Activated B cell treated with CpG ODN at 0.5 μM for 24 hours (primary cell): ENCODE data around the gene CPNE4. TPM values are rescaled to one million over a fixed set of nuclear protein-coding genes. Genes with fewer than 3 reads are reported as not detected.

ENCODE experiments used
- ATAC-seq: fragments of 200-7000 bp; cut with Tn5 transposase; one replicate; pipeline ENCODE4 v1.10.0; 2021; ENCODE audit warnings: low read depth, mild to moderate bottlenecking, moderate library complexity
- CTCF ChIA-PET: fragments of 350-600 bp; sonication (Branson Sonifier 250); formaldehyde crosslinking; loops from one replicate; lab custom pipeline; 2021; ENCODE audit warnings: antibody characterized with exemption; lab: Charles Lee
- POLR2A ChIA-PET: fragments of 350-600 bp; sonication (Branson Sonifier 250); formaldehyde crosslinking; loops from one replicate; lab custom pipeline; 2021; ENCODE audit warnings: antibody characterized with exemption; lab: Charles Lee
- DNase-seq: peaks from one replicate; pipeline ENCODE4 v3.0.0; 2022
- H3K27ac Mint-ChIP-seq: one replicate; pipeline ENCODE4 v1.8.0; 2020; ENCODE audit warnings: mixed read lengths
- H3K27me3 Mint-ChIP-seq: one replicate; pipeline ENCODE4 v1.8.0; 2021; ENCODE audit warnings: mixed read lengths
- H3K36me3 Mint-ChIP-seq: one replicate; pipeline ENCODE4 v1.8.0; 2021; ENCODE audit warnings: low read depth, mixed read lengths
- H3K4me1 Mint-ChIP-seq: one replicate; pipeline ENCODE4 v1.8.0; 2021; ENCODE audit warnings: mixed read lengths
- H3K4me3 Mint-ChIP-seq: one replicate; pipeline ENCODE4 v1.8.0; 2020; ENCODE audit warnings: mild to moderate bottlenecking, mixed read lengths
- H3K9me3 Mint-ChIP-seq: one replicate; pipeline ENCODE4 v1.8.0; 2020; ENCODE audit warnings: mixed read lengths
- intact Hi-C: fragments of 100-400 bp; cut with micrococcal nuclease; formaldehyde crosslinking; loops from one replicate; pipeline ENCODE4 v1.15.1; 2024
- total RNA-seq: library from RNA; stranded (reverse); gene quantifications from 2 replicates; pipeline ENCODE4 v1.2.3, GENCODE V29; 2022
- TF ChIP-seq, protein P1 (sequence below): fragments of 200-600 bp; IDR thresholded peaks from one replicate; pipeline ENCODE4 v1.8.0; 2022; ENCODE audit warnings: antibody characterized with exemption, mild to moderate bottlenecking

Gene CPNE4
- total RNA-seq, 1 donor from 2014 or later = not detected

DNA sequence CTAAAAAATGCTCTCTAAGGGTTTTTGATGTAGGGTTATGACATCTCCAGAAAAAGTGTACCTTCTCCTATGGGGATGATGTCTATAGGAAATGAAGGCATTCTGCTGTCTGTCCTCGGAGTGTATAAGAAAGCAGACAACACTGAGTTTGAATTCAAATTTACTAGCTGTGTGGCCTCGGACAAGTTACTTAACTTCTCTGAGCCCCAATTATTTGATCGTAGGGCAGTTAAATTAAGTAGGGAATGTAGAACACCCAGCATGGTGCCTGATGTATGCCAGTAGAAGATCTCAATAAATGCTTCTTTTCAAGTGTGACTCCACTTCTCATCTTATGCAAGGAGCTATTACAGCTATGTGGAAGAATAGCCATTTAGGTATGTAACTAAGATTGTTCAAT lies 184.6 kb downstream of the CPNE4 start:
- intact Hi-C loops = no loop called here
- TF ChIP-seq, protein P1, sequence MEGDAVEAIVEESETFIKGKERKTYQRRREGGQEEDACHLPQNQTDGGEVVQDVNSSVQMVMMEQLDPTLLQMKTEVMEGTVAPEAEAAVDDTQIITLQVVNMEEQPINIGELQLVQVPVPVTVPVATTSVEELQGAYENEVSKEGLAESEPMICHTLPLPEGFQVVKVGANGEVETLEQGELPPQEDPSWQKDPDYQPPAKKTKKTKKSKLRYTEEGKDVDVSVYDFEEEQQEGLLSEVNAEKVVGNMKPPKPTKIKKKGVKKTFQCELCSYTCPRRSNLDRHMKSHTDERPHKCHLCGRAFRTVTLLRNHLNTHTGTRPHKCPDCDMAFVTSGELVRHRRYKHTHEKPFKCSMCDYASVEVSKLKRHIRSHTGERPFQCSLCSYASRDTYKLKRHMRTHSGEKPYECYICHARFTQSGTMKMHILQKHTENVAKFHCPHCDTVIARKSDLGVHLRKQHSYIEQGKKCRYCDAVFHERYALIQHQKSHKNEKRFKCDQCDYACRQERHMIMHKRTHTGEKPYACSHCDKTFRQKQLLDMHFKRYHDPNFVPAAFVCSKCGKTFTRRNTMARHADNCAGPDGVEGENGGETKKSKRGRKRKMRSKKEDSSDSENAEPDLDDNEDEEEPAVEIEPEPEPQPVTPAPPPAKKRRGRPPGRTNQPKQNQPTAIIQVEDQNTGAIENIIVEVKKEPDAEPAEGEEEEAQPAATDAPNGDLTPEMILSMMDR = no peak
- Mint-ChIP-seq H3K9me3 (no peaks in the 10 kb centered on the region), H3K36me3 (no peaks in the 10 kb centered on the region), H3K4me3 (no peak overlapping the region), H3K4me1 (no peaks in the 10 kb centered on the region), H3K27me3 (no peaks in the 10 kb centered on the region), H3K27ac (no peak overlapping the region)
- no peak for ATAC-seq
- no peak for DNase-seq
- POLR2A ChIA-PET = no interaction called here
- CTCF ChIA-PET = no interaction called here

DNA sequence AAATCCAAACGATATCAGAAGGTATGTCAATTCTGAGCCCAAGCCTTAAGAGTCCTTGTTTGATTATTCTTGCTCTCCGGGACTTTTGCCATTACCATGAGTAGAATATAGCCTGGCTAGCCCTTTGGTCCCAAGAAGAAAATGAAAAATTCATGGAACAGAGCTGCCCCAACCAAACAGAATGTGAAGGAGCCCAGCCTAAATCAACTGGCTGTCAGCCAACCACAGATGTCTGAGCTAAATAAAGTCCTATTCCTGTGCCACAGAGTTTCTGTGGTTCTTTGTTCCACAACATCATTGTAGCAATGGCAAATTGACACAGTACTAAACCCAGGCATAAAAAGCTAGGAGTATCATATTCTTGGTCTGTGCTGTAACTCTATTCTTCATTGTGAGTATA lies 185.2 kb downstream of the CPNE4 start:
- H3K9me3 Mint-ChIP-seq = no peaks in the 10 kb centered on the region
- ChIA-PET CTCF (no interaction called here), POLR2A (no interaction called here)
- ATAC-seq (no peak), DNase-seq (no peak)
- no peaks in the 10 kb centered on the region for H3K27me3 Mint-ChIP-seq
- no peak overlapping the region for H3K4me3 Mint-ChIP-seq
- intact Hi-C loops = no loop called here
- TF ChIP-seq, protein P1 = no peak
- no peak overlapping the region for H3K27ac Mint-ChIP-seq
- no peaks in the 10 kb centered on the region for H3K4me1 Mint-ChIP-seq
- H3K36me3 Mint-ChIP-seq = no peaks in the 10 kb centered on the region

GRCh38 chr3:131847966-131848510 lies 186.8 kb downstream of the CPNE4 start:
- no peak overlapping the region for H3K27ac Mint-ChIP-seq
- ATAC-seq = no peak
- ChIA-PET POLR2A (no interaction called here), CTCF (no interaction called here)
- no peaks in the 10 kb centered on the region for H3K4me1 Mint-ChIP-seq
- no peaks in the 10 kb centered on the region for H3K9me3 Mint-ChIP-seq
- TF ChIP-seq, protein P1 = no peak
- no peak for DNase-seq
- intact Hi-C loops = no loop called here
- no peak overlapping the region for H3K4me3 Mint-ChIP-seq
- H3K27me3 Mint-ChIP-seq = no peaks in the 10 kb centered on the region
- no peaks in the 10 kb centered on the region for H3K36me3 Mint-ChIP-seq

DNA sequence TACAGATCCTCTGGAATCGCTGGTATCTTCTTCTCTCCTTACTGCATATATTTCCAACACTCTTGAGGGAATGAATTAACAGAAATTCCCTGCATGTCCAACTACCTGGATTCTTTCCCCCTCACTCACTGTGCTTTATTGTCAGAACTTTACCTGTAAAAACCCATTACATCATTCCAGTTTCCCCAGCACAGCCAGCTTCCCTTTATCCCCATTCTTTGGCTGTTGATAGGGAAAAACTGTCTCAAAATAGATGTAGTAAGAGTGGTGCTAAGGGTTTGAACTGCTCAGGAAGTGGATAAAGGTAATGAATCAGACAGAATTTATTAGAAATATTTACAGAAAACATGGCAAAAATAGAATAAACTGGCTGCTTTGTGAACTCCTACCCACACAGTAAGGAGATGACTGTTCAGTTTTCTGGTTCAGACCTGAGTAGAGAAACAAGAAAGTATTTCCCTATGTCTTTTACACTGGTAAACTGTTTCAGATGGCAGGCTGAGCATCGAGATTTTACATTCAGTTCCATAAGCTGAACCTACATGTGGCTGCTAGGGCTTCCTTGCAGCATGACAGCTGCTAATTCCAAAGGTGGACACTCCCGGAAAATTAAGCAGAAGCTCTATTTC lies 188.4 kb downstream of the CPNE4 start:
- Mint-ChIP-seq H3K4me3 (no peak overlapping the region), H3K9me3 (no peaks in the 10 kb centered on the region), H3K4me1 (no peaks in the 10 kb centered on the region), H3K27ac (no peak overlapping the region), H3K27me3 (no peaks in the 10 kb centered on the region), H3K36me3 (no peaks in the 10 kb centered on the region)
- ATAC-seq (no peak), DNase-seq (no peak)
- CTCF ChIA-PET = no interaction called here
- intact Hi-C loops = no loop called here
- POLR2A ChIA-PET = no interaction called here
- TF ChIP-seq, protein P1 = no peak

- TF ChIP-seq, protein P1 = no peak
- ChIA-PET POLR2A (no interaction called here), CTCF (no interaction called here)
- intact Hi-C loops = no loop called here
- Mint-ChIP-seq H3K36me3 (no peaks in the 10 kb centered on the region), H3K4me3 (no peak overlapping the region), H3K9me3 (no peaks in the 10 kb centered on the region), H3K27ac (no peak overlapping the region), H3K4me1 (no peaks in the 10 kb centered on the region), H3K27me3 (no peaks in the 10 kb centered on the region)
- DNase-seq = no peak
- ATAC-seq = no peak
Observed at GRCh38 chr3:131843174-131843573, 191.6 kb downstream of the CPNE4 start.
